Mammary epithelial cell (primary cell): ENCODE measurements around the gene CABLES1.

Experiments used
- EZH2 ChIP-seq: IDR thresholded peaks from 2 replicates; pipeline ENCODE4 v1.6.1; 2012; ENCODE audit warnings: low read length, inconsistent platforms, borderline replicate concordance
- TF ChIP-seq, protein P1 (sequence below), 2 donors: IDR thresholded peaks in 1 of 2; conservative IDR thresholded peaks in 1 of 2; 2 replicates each; pipeline ENCODE4 v1.5.1; 2011 to 2012; ENCODE audit warnings: inconsistent platforms in 2 of 2, low read length in 2 of 2, mild to moderate bottlenecking in 2 of 2, control low read depth in 1 of 2, low read depth in 1 of 2; ENCODE audit not compliant: insufficient read depth in 1 of 2; ENCODE audit errors: extremely low read depth in 1 of 2

DNA sequence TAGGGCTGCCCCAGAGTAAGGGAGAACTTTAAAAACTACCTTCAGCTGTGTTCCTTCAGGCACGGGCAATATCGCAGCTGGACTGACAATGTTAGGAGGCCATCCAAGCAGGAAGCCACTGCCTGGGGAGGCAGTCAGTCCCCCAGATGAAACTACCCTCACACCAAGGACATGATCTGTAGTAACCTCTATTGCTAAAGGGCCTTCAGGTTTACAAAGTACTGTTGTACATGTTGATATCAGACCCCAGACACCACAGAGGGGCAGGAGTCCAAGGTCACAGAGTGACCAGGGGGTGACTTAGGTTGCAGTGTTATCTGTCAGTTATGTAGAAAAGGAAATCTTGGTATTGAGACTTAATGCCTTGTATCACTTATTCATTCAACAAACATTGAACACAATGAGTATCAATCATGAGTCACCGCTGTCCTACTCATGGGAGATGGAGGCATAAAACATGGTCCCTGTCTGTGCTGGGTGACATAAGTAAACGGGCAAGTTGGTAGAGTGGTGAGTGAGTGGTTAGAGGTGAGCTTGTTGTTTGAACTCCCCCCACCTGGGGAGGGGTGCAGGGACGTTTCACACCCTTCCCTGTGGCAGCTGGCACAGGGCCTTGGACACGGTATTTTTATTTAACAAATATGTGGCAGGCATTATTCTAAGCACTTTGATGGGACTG lies 7.1 kb downstream of the CABLES1 start:
- TF ChIP-seq, protein P1, sequence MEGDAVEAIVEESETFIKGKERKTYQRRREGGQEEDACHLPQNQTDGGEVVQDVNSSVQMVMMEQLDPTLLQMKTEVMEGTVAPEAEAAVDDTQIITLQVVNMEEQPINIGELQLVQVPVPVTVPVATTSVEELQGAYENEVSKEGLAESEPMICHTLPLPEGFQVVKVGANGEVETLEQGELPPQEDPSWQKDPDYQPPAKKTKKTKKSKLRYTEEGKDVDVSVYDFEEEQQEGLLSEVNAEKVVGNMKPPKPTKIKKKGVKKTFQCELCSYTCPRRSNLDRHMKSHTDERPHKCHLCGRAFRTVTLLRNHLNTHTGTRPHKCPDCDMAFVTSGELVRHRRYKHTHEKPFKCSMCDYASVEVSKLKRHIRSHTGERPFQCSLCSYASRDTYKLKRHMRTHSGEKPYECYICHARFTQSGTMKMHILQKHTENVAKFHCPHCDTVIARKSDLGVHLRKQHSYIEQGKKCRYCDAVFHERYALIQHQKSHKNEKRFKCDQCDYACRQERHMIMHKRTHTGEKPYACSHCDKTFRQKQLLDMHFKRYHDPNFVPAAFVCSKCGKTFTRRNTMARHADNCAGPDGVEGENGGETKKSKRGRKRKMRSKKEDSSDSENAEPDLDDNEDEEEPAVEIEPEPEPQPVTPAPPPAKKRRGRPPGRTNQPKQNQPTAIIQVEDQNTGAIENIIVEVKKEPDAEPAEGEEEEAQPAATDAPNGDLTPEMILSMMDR (conservative IDR thresholded peaks at IDR 0.05 in 1 of 2, IDR thresholded peaks at IDR 0.05 in 1 of 2; ENCODE audit: extremely low read depth in 1 of 2, insufficient read depth in 1 of 2, low read depth in 1 of 2, low read length in 2 of 2), result no peak
- no peak for TF ChIP-seq EZH2
